HG02938 (cell line): ENCODE data around the gene TOX2.

Experiments
- ATAC-seq: cut with Tn5 transposase; IDR thresholded peaks from one replicate; pipeline ENCODE4 v1.9.1; 2021; ENCODE audit warnings: mild to moderate bottlenecking, moderate library complexity; ENCODE audit not compliant: unreplicated experiment

The TOX2 gene

DNA sequence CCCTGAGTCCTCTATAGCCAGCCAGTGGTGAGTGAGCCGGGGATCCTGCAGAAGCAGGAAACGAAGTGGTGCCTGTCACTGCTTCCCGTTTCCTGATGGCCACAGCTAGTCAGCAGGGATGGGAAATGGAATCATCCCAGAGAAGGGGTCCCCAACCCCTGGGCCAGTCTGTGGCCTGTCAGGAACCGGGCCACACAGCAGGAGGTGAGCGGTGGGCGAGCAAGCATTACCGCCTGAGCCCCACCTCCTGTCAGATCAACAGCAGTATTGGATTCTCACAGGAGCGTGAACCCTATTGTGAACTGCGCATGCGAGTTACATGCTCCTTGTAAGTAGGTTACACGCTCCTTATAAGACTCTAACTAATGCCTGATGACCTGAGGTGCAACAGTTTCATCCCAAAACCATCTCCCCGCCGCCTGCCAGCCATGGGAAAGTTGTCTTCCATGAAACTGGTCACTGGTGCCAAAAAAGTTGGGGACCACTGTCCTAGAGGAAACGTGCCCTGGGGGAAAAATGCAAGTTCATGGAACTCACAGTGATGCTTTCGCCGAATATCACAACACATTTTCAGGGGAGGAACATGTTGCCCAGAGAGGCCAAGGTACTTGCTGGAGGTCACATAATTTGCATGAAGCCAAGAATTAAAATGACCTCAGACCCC, 158.5 kb downstream of the TOX2 start:
- no peak for ATAC-seq

DNA sequence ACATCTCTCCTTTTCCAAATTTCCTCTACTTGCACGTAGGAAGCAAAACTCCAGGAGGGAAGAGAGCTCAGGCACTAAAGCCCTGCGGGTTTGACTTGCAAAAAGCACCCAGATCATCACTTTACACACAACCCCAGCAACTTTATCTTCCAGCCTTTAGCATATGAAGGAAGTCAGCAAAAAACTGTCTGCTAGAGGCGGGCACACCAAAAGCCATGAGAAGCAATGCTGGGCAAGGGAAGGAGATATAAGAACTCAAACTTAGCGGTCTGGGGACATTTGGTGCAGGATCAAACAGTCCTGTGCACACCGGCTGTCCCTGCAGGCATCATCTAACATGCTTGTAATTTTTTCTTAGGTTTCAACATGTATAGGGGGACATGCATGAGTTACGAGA, 159.0 kb downstream of the TOX2 start:
- ATAC-seq, result no peak

DNA sequence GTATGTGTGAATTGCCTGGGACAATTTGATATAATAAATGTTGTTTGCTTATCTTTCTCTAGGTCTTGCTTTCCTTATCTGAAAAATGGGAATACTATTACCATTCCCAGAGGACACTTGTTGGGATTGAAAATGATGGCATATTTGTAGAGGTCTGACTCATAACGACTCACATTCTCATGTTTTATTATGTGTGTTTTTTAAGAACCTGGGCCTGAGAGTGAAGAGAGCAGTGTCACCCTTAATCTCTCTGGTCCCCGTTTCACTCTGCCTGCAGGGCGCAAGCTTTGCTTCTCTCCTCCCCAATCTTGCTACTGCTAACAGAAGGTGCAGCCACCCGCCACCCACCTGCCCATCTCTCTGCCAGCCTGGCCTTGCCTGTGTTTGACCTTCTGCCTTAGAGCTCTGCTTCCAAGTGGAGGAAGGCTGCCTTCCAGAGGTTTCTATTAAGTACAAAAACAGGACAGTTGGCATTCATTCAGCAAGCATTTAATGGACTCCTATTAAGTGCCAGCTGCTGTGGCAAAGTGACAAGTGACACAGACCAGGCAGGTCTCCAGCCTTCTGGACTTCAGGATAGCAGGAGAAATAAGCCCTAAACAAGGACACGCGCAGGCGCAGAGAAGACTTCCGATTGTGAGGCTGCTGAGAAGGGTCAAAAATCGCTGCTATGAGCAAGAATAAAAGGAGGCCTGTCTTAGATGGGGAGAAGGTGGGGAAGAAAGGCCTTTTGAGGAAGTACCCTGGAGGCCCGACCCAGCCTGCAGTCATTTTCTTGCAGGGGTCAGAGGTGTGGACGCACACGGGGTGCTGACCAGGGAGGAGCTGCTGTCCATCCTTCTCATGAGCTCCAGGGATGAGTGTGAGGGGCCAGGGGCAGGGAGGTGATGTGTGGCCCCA, 159.8 kb downstream of the TOX2 start:
- no peak for ATAC-seq

DNA sequence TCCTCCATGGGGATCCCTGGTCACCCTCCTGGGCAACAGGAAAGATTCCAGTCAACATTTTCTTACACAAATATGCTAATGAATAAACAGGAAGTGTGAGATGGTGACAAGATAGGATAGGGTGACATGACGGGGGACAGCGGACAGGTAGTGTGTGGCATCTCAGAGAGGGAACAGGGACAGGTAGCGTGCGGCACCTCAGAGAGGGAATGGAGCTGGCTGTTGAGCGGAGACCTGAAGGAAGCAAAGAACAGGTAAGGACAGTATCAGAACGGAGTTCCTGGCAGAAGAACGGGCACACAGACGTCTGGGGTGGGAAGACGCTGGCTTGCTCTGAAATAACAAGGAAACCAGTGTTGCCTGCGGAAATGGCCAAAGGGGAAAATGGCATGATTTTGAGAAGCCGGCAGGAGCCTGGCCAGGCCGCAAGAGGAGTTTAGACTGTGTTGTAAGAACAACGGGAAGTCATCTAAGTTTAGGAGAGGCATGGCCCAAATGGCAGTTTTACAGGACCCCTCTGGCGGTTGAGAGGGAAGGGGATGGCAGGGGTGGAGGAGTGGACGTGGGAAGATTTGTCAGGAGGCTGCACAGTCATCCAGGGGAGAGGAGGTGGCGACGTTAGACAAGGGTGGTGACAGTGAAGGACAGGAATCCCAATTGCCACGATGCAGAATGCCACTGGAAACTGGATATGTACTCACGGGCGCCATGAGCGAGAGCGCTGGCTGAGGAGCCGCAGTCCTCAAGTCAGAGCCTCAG, 160.7 kb downstream of the TOX2 start:
- no peak for ATAC-seq

DNA sequence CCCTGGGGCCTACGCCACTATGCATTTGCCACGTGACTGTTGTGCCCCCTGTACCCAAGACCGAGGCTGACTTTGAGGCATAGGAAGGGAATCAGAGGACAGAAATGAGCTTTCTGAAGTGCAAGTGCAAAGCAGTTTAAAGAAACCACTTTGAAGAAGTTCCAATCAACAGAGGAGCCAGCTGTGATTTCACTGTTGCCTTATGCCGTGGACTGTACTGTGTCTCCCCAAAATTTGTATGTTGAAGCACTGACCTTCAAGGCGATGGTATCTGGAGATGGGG, 161.2 kb downstream of the TOX2 start:
- ATAC-seq, result no peak

DNA sequence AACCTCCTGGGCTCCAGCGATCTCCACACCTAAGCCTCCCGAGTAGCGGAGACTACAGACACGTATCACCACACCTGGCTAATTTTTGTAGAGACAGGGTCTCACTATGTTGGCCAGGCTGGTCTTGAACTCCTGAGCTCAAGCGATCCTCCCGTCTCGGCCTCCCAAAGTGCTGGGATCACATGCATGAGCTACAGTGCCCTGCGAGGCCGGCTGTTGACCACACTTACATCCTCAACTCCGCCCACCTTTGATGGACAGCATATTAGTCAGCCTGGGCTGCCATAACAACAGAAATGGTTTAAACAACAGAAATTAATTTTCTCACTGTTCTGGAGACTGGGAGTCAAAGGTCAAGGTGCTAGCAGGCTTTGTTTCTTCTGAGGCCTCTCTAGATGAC, 164.6 kb downstream of the TOX2 start:
- no peak for ATAC-seq

DNA sequence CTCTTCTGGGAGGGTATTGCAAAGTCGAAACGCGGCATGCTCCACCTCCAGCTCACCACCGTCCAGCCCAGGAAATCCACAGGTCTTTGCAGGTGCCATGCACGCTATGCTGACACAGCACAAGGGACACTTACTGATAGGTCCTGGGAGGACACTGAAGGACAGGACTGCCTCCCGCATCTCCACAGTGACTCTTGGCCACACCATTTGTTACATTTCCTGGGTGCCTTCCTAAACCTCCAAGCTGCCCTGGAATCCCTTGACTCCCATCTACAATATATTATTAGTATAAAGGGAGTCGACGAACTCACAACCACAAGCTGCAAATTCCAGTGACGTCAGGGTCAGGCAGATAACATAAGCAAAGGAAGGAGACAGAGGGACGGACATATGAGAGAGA, 165.4 kb downstream of the TOX2 start:
- ATAC-seq, result no peak

DNA sequence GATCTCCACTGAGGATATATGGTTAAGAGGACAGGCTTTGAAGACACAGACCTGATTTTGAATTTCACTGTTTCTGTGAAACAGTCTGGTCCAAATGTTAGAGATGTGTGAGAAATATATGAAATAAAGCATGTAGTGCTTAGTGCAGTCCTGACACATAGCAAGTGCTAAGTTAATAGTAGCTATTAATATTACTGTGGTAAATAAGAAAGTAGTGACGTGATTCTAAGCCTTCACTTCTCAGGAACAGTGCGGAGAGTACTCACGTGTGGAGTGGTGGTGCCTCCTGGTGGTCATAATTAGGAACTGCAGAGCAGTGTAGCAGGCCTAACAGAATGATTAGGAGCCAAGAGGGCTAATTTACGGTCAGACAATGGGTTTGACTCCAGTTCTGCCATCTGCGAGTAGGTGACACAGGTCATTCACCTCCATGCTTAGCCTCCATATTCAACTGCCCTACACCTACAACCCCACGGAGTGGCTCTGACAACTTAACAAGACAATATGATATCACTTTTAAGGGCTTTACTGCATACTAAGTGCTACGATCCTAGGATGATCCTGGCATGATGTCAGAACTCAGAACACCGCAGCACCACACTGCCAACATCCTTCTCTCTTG, 166.1 kb downstream of the TOX2 start:
- peak; percentile 83 for ATAC-seq

DNA sequence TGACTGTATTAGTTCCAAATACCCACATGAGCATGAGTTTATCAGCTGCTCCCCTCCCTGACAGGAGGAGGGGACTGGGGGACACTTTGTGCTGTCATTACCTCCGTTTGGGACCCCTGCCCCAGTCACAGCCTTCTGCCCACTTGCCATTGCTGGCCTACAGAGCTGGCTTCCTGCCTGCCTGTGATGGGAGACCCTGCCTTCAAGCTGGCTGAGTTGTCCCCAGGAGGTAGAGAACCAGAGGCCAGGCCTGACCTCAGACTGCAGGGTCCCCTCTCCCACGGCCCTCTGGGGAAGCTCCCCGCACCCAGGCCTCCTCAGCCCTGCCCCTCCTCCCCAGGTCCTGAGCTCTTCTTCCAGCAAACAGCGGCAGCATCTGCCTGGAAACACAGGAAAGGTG, 166.8 kb downstream of the TOX2 start:
- ATAC-seq, result no peak

DNA sequence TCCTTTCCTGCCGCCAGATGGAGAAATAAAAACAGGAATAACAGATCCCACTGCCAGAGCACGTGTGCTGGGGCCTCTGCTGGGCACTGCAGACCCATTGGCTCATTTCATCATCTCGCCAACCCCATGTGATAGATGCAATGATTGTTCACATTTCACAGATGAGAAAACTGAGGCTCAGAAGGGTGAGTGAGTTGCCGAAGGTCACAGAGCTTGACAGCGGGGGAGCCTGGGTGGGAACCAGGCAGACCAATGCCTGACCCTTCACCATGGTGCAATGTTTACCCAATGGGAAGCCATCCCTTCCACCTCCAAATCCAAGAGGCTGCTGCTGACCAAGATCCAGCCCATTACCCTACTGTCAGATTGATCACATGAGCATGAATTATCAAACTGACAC, 167.2 kb downstream of the TOX2 start:
- no peak for ATAC-seq

DNA sequence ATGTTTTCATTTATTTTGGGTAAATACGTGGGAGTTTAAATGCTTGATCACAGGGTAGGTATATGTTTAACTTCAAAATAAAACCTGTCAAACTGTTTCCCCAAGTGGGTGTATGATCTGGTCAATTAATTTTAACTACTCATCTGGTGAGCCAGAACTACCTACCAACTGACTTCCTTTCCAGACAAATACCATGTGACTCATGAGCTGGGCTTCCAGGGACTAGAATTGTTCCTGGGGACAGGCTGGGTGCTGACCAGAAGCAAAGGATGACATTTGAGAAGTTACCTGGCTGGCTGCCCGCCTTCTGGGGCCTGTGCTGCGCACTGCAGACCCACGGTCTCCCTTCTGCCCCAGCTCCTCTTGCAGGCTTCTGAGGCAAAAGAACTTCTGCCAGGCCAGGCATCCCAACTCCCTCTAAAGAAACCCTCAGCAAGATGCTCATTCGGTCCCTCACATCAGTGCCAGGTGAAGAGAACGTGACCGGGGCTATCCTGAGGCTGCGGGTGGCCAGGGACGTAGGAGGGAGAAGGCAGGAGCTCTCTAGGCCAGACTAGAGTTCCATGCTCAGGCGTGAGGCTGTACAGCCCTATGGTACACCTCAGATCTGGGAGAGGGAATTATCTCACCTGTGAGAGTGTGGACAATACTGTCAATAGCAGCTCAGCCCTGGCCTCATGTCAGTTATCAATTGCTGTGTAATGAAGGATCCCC, 168.7 kb downstream of the TOX2 start:
- no peak for ATAC-seq

DNA sequence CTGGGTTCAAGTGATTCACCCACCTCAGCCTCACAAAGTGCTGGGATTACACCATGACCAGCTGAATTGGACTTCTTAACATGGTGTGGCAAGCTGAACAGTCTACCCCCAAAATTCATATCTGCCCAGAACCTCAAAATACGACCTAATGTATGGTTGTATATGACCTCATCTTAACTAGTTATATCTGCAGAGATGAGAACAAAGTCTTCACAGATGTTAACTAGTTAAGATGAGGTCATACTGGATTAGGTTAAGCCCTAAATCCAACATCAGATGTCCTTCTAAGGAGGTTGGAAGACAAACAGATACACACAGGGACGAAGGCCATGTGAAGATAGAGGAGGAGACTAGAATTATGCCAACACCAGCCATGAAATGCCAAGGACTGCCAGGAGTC, 169.8 kb downstream of the TOX2 start:
- ATAC-seq, result no peak

DNA sequence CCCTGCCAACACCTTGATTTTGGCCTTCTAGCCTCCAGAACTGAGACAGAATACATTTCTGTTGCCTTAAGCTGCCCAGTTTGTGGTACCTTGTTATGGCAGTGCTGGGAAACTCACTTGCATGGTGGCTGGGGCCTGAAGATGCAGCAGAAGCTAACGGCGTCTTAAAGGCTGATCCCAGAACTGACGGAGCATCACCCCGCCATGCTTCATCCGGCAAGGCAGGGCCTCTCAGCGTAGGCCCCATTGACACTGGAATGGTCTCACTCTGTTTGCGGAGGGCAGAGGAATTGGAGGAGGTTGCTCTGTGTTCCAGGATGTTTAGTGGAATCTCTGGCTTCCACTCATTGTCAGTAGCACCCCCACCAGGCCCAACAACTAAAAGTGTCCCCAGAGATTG, 170.2 kb downstream of the TOX2 start:
- ATAC-seq, result no peak

DNA sequence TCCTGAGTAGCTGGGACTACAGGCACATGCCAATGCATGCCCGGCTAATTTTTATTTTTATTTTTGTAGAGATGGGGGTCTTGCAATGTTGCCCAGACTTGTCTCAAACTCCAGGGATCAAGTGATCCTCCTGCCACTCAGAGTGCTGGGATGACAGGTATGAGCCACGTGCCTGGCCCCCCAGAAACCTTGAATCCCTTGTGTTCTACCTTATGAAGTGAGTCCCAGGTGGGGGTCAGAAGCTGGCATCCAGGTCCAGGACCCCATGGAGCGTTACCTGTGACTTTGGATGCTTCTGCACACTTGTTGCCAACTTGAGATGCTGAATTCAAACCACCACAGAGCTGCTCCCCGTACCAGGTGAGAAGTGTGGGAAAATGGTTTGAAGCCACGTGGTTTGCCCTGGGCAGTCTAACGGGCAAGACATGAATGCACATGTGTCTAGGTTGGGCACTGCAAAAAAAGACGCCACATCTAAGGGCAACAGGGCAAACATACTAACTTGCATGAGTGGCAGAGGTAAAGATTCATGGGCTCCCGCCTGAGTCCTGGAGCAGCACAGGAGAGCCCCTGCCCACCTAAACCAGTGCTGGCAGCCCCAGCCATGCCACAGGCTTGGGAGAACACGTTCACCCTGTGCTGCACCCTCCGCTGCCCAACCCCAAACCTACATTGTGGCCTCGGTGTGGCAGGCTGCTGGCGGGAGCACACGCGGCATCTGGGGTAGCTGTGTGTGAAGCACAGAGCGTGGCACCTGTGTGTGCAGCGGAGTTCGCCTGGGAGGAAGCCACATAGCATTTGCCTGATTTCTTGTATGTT, 171.2 kb downstream of the TOX2 start:
- ATAC-seq, result no peak

DNA sequence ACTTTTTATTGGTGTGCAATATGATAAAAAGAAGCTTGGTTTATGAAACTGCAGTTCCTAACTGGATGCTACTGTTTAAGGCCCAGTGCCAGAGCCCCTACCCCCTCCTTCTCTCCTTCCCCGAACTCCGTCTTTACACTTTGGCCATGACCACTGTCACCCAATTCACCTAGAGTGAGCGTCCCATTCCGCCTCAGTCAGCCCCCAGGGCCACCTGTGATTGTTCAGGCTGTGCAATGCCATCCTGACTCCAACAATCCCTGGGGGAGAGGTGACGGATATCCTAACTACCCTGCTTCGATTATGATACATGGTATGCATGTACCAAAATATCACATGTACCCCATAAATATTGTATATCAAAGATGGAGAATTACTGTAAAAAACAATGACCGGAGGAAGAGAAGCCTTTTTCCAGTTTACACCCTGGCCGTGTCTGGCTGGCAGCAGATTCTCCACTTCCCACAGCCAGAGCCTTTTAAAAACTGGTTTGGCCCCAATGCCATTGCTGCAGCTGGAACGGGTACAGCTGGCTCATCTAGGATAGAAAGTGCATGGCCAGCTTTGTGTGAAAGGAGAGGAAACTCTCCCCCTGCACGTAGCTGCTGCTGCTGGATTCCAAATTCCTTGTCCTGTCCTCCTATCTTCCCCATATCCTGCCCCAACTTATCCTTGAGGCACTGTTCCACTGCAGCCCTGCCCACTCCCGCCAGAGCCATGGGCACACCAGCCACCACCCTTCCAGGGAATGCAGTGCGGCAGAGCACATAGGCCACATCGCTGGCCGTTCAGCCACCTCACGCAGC, 172.6 kb downstream of the TOX2 start:
- ATAC-seq, result no peak

DNA sequence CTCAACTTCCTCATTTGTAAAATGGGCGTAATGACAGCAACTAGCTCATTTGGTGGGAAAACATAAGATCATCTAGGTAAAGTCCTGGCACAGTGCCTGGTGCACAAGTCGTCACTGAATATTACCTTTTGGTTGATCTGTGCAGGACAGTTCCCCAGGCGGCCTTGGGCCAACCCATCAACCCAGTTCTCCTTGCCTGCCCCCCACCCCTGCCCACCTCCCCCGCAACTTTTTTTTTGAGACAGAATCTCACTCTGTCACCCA, 173.1 kb downstream of the TOX2 start:
- no peak for ATAC-seq

DNA sequence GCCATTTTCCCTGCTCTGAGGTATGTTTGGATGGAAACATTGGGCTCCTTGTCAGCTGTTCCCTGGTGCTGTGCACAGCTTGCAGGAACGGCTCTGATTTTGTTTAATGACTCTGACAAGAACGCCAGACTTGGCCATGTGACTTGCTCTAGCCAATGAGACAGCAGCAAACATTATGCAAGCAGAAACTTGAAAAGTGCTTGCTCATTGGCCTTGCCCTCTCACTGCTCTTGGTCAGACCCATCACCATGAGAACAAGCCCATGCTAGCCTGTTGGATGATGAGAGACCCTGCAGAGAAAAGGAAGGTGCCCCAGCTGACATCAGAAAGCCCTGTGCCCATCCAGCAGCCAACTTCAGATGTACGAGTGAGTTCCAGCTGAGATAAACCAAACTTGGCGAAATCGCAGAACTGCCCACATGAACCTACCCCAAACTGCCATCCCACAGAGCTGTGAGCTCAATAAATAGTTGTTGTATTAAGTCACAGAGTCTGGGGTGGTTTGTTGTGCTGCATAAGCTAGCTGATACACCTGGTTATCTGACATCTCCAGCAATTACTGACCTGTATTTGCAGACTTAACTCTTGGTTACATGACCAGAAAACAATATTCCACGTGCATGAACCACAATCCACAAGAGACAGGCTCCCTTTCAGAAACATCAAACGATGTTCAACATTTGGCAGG, 175.5 kb downstream of the TOX2 start:
- ATAC-seq, result no peak

DNA sequence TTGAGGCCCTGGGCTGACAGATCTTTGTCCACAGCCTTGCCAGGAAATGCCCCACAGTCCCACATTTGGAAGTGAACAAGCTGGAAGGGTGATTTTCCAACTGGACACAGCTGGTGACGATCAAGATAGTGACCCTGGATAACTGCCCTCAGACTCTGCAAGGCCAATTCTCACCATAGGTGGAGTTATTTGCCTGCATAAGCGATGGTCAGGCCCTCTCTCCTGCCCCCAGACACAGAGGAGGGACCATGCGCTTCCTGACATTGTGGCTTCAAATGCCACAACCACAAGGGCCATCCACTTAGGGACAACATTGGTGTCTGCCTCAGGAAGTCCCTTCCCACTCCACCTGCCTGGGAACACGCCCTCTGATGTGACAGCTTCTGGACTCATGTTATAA, 176.4 kb downstream of the TOX2 start:
- ATAC-seq, result no peak
